ENCODE measurements around the gene TP53RK. TPM values are rescaled to one million over a fixed set of nuclear protein-coding genes. Genes with fewer than 3 reads are reported as not detected.

TP53RK gene
- total and polyA plus RNA-seq, 2 of the 13 experiments (the other 11 are each of a cell fraction or from before 2014, with no cell fraction given) = 12.9 to 25.5 TPM

GRCh38 chr20:46670228-46670584, 19.0 kb downstream of the TP53RK start (continued):
- TF ChIP-seq ZBTB49 (CRISPR knock-in tag; IDR thresholded peaks at IDR 0.05; ENCODE audit: borderline replicate concordance) = no peak
- no peak for TF ChIP-seq ZNF282 (IDR thresholded peaks at IDR 0.05; ENCODE audit: partially characterized antibody)
- TF ChIP-seq TBP (CRISPR knock-in tag; IDR thresholded peaks at IDR 0.05) = no peak
- TF ChIP-seq ZSCAN31 (CRISPR knock-in tag; IDR thresholded peaks at IDR 0.05; ENCODE audit: low read depth) = 0 out of 2 replicates have a peak, but pooled peaks have one; percentile 33
- no peak for TF ChIP-seq ZNF629 (CRISPR knock-in tag; conservative IDR thresholded peaks at IDR 0.05)
- TF ChIP-seq ZNF34 (CRISPR knock-in tag; IDR thresholded peaks at IDR 0.05; ENCODE audit: borderline replicate concordance) = peak; percentile 14; the same call in 1 of the 2 replicates
- no peak for TF ChIP-seq ZNF329 (CRISPR knock-in tag; IDR thresholded peaks at IDR 0.05; ENCODE audit: low read depth)
- TF ChIP-seq ZNF597 (CRISPR knock-in tag; IDR thresholded peaks at IDR 0.05) = no peak
- TF ChIP-seq ZNF777 (CRISPR knock-in tag; IDR thresholded peaks at IDR 0.05) = no peak
- no peak for TF ChIP-seq SSRP1 (CRISPR knock-in tag; IDR thresholded peaks at IDR 0.05)
- TF ChIP-seq NFKB2 (CRISPR knock-in tag; IDR thresholded peaks at IDR 0.05; ENCODE audit: borderline replicate concordance) = no peak
- no peak for TF ChIP-seq FOSL2 (CRISPR knock-in tag; IDR thresholded peaks at IDR 0.05)
- no peak for TF ChIP-seq TBX2 (CRISPR knock-in tag; IDR thresholded peaks at IDR 0.05; ENCODE audit: borderline replicate concordance)
- TF ChIP-seq CREB1 (IDR thresholded peaks at IDR 0.05) = no peak
- no peak for TF ChIP-seq CREB1 (CRISPR knock-in tag; IDR thresholded peaks at IDR 0.05)
- TF ChIP-seq ZNF12 (CRISPR knock-in tag; IDR thresholded peaks at IDR 0.05) = 0 out of 2 replicates have a peak, but pooled peaks have one; percentile 8
- no peak for TF ChIP-seq ZNF792 (CRISPR knock-in tag; IDR thresholded peaks at IDR 0.05)
- TF ChIP-seq HNRNPUL1 (IDR thresholded peaks at IDR 0.05; ENCODE audit: low read depth, low read length) = no peak
- no peak for TF ChIP-seq TCF7 (IDR thresholded peaks at IDR 0.05; ENCODE audit: low read depth)
- TF ChIP-seq FOXO1 (CRISPR knock-in tag; IDR thresholded peaks at IDR 0.05) = no peak
- no peak for TF ChIP-seq ERF (CRISPR knock-in tag; IDR thresholded peaks at IDR 0.05)
- TF ChIP-seq, protein P1, sequence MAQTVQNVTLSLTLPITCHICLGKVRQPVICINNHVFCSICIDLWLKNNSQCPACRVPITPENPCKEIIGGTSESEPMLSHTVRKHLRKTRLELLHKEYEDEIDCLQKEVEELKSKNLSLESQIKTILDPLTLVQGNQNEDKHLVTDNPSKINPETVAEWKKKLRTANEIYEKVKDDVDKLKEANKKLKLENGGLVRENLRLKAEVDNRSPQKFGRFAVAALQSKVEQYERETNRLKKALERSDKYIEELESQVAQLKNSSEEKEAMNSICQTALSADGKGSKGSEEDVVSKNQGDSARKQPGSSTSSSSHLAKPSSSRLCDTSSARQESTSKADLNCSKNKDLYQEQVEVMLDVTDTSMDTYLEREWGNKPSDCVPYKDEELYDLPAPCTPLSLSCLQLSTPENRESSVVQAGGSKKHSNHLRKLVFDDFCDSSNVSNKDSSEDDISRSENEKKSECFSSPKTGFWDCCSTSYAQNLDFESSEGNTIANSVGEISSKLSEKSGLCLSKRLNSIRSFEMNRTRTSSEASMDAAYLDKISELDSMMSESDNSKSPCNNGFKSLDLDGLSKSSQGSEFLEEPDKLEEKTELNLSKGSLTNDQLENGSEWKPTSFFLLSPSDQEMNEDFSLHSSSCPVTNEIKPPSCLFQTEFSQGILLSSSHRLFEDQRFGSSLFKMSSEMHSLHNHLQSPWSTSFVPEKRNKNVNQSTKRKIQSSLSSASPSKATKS (CRISPR knock-in tag; IDR thresholded peaks at IDR 0.05) = no peak
- TF ChIP-seq ZNF296 (CRISPR knock-in tag; conservative IDR thresholded peaks at IDR 0.05) = 0 out of 2 replicates have a peak, but pooled peaks have one; percentile 48
- TF ChIP-seq HINFP (CRISPR knock-in tag; IDR thresholded peaks at IDR 0.05; ENCODE audit: low read depth) = 0 out of 2 replicates have a peak, but pooled peaks have one; percentile 26
- no peak for TF ChIP-seq NCOA2 (CRISPR knock-in tag; IDR thresholded peaks at IDR 0.05)
- TF ChIP-seq ZNF709 (CRISPR knock-in tag; IDR thresholded peaks at IDR 0.05) = no peak
- no peak for TF ChIP-seq ZMYM4 (CRISPR knock-in tag; IDR thresholded peaks at IDR 0.05)
- TF ChIP-seq HDAC1 (CRISPR knock-in tag; IDR thresholded peaks at IDR 0.05) = no peak

All from HepG2 (cell line).